HEK293 (cell line): Measurements from ENCODE around the gene LTBP1.
A peak's percentile ranks its signal among the peaks of the same experiment; 100 is the strongest.

ENCODE experiments used
- CTCF ChIA-PET: fragments of 350-600 bp; formaldehyde crosslinking; extraction: SDS; loops from one replicate; lab custom pipeline; 2021; ENCODE audit warnings: antibody characterized with exemption; lab: Yijun Ruan, JAX
- POLR2A ChIA-PET: fragments of 300-600 bp; formaldehyde crosslinking; extraction: SDS; loops from one replicate; lab custom pipeline; 2020; ENCODE audit warnings: antibody characterized with exemption, inconsistent platforms; lab: Yijun Ruan, JAX
- H3K27ac ChIP-seq: fragments of 200-500 bp; sonication (Bioruptor generic); 2 replicates; pipeline ENCODE4 v1.5.1; 2014; ENCODE audit warnings: low read depth, low read length, control low read depth, inconsistent platforms; ENCODE audit errors: extremely low read depth
- H3K36me3 ChIP-seq, 2 experiments: fragments of 200-500 bp in 1 of 2; sonication (Bioruptor generic) in 1 of 2; 1 replicate in 1 of 2; 2 replicates in 1 of 2; pipeline ENCODE4 v1.5.1; 2014 to 2017; ENCODE audit warnings: inconsistent platforms in 2 of 2, low read length in 2 of 2; ENCODE audit not compliant: control insufficient read depth in 2 of 2, insufficient read depth in 1 of 2
- H3K4me1 ChIP-seq: fragments of 200-500 bp; sonication (Bioruptor generic); 2 replicates; pipeline ENCODE4 v1.5.1; 2014; ENCODE audit warnings: mild to moderate bottlenecking, low read length, inconsistent platforms; ENCODE audit not compliant: control insufficient read depth, insufficient read depth
- H3K4me3 ChIP-seq: 2 replicates; pipeline ENCODE4 v1.5.1; 2011; ENCODE audit warnings: low read depth, mild to moderate bottlenecking, control low read depth, low read length, moderate library complexity
- H3K9me3 ChIP-seq: fragments of 200-500 bp; sonication (Bioruptor generic); 2 replicates; pipeline ENCODE4 v1.5.1; 2014; ENCODE audit warnings: low read depth, low read length, inconsistent platforms; ENCODE audit not compliant: control insufficient read depth, insufficient read depth
- PRDM4 ChIP-seq: fragments of 450-650 bp; formaldehyde crosslinking; IDR thresholded peaks from 2 replicates; pipeline ENCODE4 v1.5.1; 2017; ENCODE audit warnings: missing biosample characterization, missing genetic modification characterization
- TSHZ1 ChIP-seq: fragments of 450-650 bp; formaldehyde crosslinking; IDR thresholded peaks from 2 replicates; pipeline ENCODE4 v1.5.1; 2016; ENCODE audit warnings: missing biosample characterization, missing genetic modification characterization, borderline replicate concordance
- ZNF112 ChIP-seq: fragments of 450-650 bp; formaldehyde crosslinking; IDR thresholded peaks from 2 replicates; pipeline ENCODE4 v1.5.0; 2017; ENCODE audit warnings: missing biosample characterization, missing genetic modification characterization
- ZNF184 ChIP-seq: fragments of 450-650 bp; IDR thresholded peaks from 2 replicates; pipeline ENCODE4 v1.5.1; 2018; ENCODE audit warnings: missing biosample characterization, mild to moderate bottlenecking, missing genetic modification characterization
- ZNF239 ChIP-seq: fragments of 450-650 bp; formaldehyde crosslinking; IDR thresholded peaks from 2 replicates; pipeline ENCODE4 v1.5.1; 2016; ENCODE audit warnings: missing biosample characterization, missing genetic modification characterization
- ZNF26 ChIP-seq: fragments of 450-650 bp; formaldehyde crosslinking; IDR thresholded peaks from 2 replicates; pipeline ENCODE4 v1.5.1; 2016; ENCODE audit warnings: missing biosample characterization, missing genetic modification characterization
- ZNF292 ChIP-seq: fragments of 450-650 bp; formaldehyde crosslinking; IDR thresholded peaks from 2 replicates; pipeline ENCODE4 v1.5.1; 2016; ENCODE audit warnings: low read depth, missing biosample characterization, missing genetic modification characterization, borderline replicate concordance
- ZNF366 ChIP-seq: fragments of 450-650 bp; formaldehyde crosslinking; conservative IDR thresholded peaks from 2 replicates; pipeline ENCODE4 v1.5.1; 2016; ENCODE audit warnings: missing biosample characterization, missing genetic modification characterization
- ZNF398 ChIP-seq: fragments of 450-650 bp; formaldehyde crosslinking; IDR thresholded peaks from 2 replicates; pipeline ENCODE4 v1.5.1; 2017; ENCODE audit warnings: missing biosample characterization, missing genetic modification characterization
- ZNF473 ChIP-seq: fragments of 450-650 bp; formaldehyde crosslinking; IDR thresholded peaks from 2 replicates; pipeline ENCODE4 v1.5.1; 2017; ENCODE audit warnings: missing biosample characterization, missing genetic modification characterization
- ZNF501 ChIP-seq: fragments of 450-650 bp; formaldehyde crosslinking; IDR thresholded peaks from 2 replicates; pipeline ENCODE4 v1.5.1; 2016; ENCODE audit warnings: missing biosample characterization, missing genetic modification characterization
- ZNF513 ChIP-seq: fragments of 450-650 bp; IDR thresholded peaks from 2 replicates; pipeline ENCODE4 v1.5.1; 2018; ENCODE audit warnings: missing biosample characterization, missing genetic modification characterization
- ZNF561 ChIP-seq: fragments of 450-650 bp; IDR thresholded peaks from 2 replicates; pipeline ENCODE4 v1.5.1; 2018; ENCODE audit warnings: missing biosample characterization, missing genetic modification characterization, borderline replicate concordance
- ZSCAN4 ChIP-seq: fragments of 450-650 bp; formaldehyde crosslinking; IDR thresholded peaks from 2 replicates; pipeline ENCODE4 v1.5.1; 2017; ENCODE audit warnings: missing biosample characterization, missing genetic modification characterization

The LTBP1 gene

GRCh38 chr2:32910883-32911598 lies 35.7 kb upstream of the LTBP1 start:
- Histone ChIP-seq H3K27ac (no peak overlapping the region), H3K4me1 (no peaks in the 10 kb centered on the region), H3K4me3 (no peak overlapping the region), H3K36me3 (no peaks in the 10 kb centered on the region), H3K9me3 (no peaks in the 10 kb centered on the region)
- TF ChIP-seq ZSCAN4 (no peak), PRDM4 (tag by site-specific recombination) (no peak), ZNF473 (no peak), ZNF398 (no peak), ZNF513 (tag by site-specific recombination) (no peak), ZNF184 (tag by site-specific recombination) (no peak), ZNF561 (tag by site-specific recombination) (no peak), ZNF501 (tag by site-specific recombination) (no peak), ZNF239 (tag by site-specific recombination) (no peak), TSHZ1 (tag by site-specific recombination) (no peak), ZNF26 (tag by site-specific recombination) (no peak)
- CTCF ChIA-PET: no interaction called here
- POLR2A ChIA-PET: no interaction called here

- H3K4me3 ChIP-seq: no peak overlapping the region
- no peaks in the 10 kb centered on the region for H3K36me3 ChIP-seq
- TF ChIP-seq ZNF292 (no peak), ZNF112 (tag by site-specific recombination) (no peak), ZNF366 (peak; percentile 86)
- no peaks in the 10 kb centered on the region for H3K9me3 ChIP-seq
- H3K4me1 ChIP-seq: no peaks in the 10 kb centered on the region
- ChIA-PET CTCF (no interaction called here), POLR2A (no interaction called here)
- no peak overlapping the region for H3K27ac ChIP-seq
These were observed 31.1 kb upstream of the LTBP1 start for GRCh38 chr2:32915694-32916093.
